ENCODE results near the gene TMEM213.
"Not testable (repeated sequence)": the region's sequence is repeated elsewhere in the genome, so short reads cannot be mapped to it uniquely, and the experiment has no call there.

Gene TMEM213

GRCh38 chr7:138773817-138774216 is 24.0 kb upstream of the TMEM213 start:
- H3K27ac ChIP-seq = no peak overlapping the region
- no peak for TF ChIP-seq CTCF (conservative IDR thresholded peaks at IDR 0.05)

- TF ChIP-seq CTCF (conservative IDR thresholded peaks at IDR 0.05) = no peak
- no peak overlapping the region for H3K27ac ChIP-seq
Observed at GRCh38 chr7:138776166-138776833, 21.5 kb upstream of the TMEM213 start.

- TF ChIP-seq CTCF (conservative IDR thresholded peaks at IDR 0.05) = no peak
- no peak overlapping the region for H3K27ac ChIP-seq
Observed at GRCh38 chr7:138781004-138781403, 16.8 kb upstream of the TMEM213 start.

- TF ChIP-seq CTCF (conservative IDR thresholded peaks at IDR 0.05) = no peak
- H3K27ac ChIP-seq = no peak overlapping the region
Observed at GRCh38 chr7:138784692-138785091, 13.1 kb upstream of the TMEM213 start.

- TF ChIP-seq CTCF (conservative IDR thresholded peaks at IDR 0.05) = no peak
- H3K27ac ChIP-seq = no peak overlapping the region
Observed at GRCh38 chr7:138785587-138786437, 12.0 kb upstream of the TMEM213 start.

- H3K27ac ChIP-seq = no peak overlapping the region
- TF ChIP-seq CTCF (conservative IDR thresholded peaks at IDR 0.05) = no peak
Observed at GRCh38 chr7:138796038-138796615, 1.7 kb upstream of the TMEM213 start.

- H3K27ac ChIP-seq = not testable (repeated sequence)
Observed at GRCh38 chr7:138797046-138797445, 748 bp upstream of the TMEM213 start.

Data from VCaP (cell line).